T-cell (primary cell): Measurements from ENCODE around the gene KIF5C. TPM values are rescaled to one million over a fixed set of nuclear protein-coding genes. Genes with fewer than 3 reads are reported as not detected.

ENCODE experiments used
- ATAC-seq, 4 experiments: fragments of 200-7000 bp in 3 of 4; fragments of 150-1000 bp in 1 of 4; cut with Tn5 transposase; replicated peaks in 1 of 4; 1 replicate in 3 of 4; 2 replicates in 1 of 4; pipeline ENCODE4 v1.10.0; 2021; ENCODE audit warnings: moderate library complexity in 3 of 4, mild to moderate bottlenecking in 2 of 4, moderate number of reproducible peaks in 1 of 4
- CTCF ChIA-PET, 2 donors: fragments of 300-600 bp; sonication (Branson Sonifier 250); formaldehyde crosslinking; loops; one replicate each; lab custom pipeline; 2022; ENCODE audit warnings: antibody characterized with exemption in 2 of 2; lab: Charles Lee
- POLR2A ChIA-PET, 2 donors: fragments of 300-600 bp; sonication (Branson Sonifier 250); formaldehyde crosslinking; loops; one replicate each; lab custom pipeline; 2022; ENCODE audit warnings: antibody characterized with exemption in 2 of 2; lab: Charles Lee
- DNase-seq, 35 experiments: peaks; one replicate each; pipeline versions ENCODE4 v3.0.0 to v3.0.0-alpha.2; 2013 to 2023
- H3K27ac ChIP-seq: one replicate; pipeline ENCODE4 v1.5.1; 2013; ENCODE audit warnings: low read length
- H3K27me3 ChIP-seq, 2 experiments: replicated peaks in 1 of 2; 1 replicate in 1 of 2; 2 replicates in 1 of 2; pipeline versions ENCODE4 v1.6.1 to v1.7.0; 2013; ENCODE audit warnings: low read length in 1 of 2, mixed read lengths in 1 of 2; ENCODE audit not compliant: control insufficient read depth in 2 of 2, insufficient read depth in 2 of 2; ENCODE audit errors: extremely low read depth in 1 of 2
- H3K36me3 ChIP-seq, 2 donors: 1 replicate in 1 of 2; 2 replicates in 1 of 2; pipeline versions ENCODE4 v1.6.1 to v1.7.0; 2013; ENCODE audit warnings: low read length in 1 of 2; ENCODE audit not compliant: control insufficient read depth in 2 of 2, insufficient read depth in 1 of 2; ENCODE audit errors: extremely low read depth in 1 of 2
- H3K4me1 ChIP-seq, 2 experiments: 1 replicate in 1 of 2; 2 replicates in 1 of 2; pipeline versions ENCODE4 v1.6.1 to v1.7.0; 2013; ENCODE audit warnings: low read length in 2 of 2, mixed read lengths in 1 of 2; ENCODE audit not compliant: insufficient read depth in 2 of 2, control insufficient read depth in 1 of 2; ENCODE audit errors: extremely low read depth in 1 of 2
- H3K4me3 ChIP-seq, 2 donors: 1 replicate in 1 of 2; 2 replicates in 1 of 2; pipeline versions ENCODE4 v1.5.1 to v1.7.0; 2013; ENCODE audit warnings: mild to moderate bottlenecking in 2 of 2, low read length in 1 of 2, moderate library complexity in 1 of 2; ENCODE audit not compliant: control insufficient read depth in 1 of 2; ENCODE audit errors: extremely low read depth in 1 of 2
- H3K9me3 ChIP-seq: 2 replicates; pipeline ENCODE4 v1.7.0; 2013
- H3K27ac Mint-ChIP-seq, 2 donors: one replicate each; pipeline ENCODE4 v1.8.0; 2020 to 2021; ENCODE audit warnings: mild to moderate bottlenecking in 2 of 2, mixed read lengths in 2 of 2
- H3K27me3 Mint-ChIP-seq, 2 donors: one replicate each; pipeline ENCODE4 v1.8.0; 2021 to 2022; ENCODE audit warnings: mixed read lengths in 2 of 2
- H3K36me3 Mint-ChIP-seq: one replicate; pipeline ENCODE4 v1.8.0; 2021; ENCODE audit warnings: mixed read lengths
- H3K4me1 Mint-ChIP-seq, 3 donors: one replicate each; pipeline ENCODE4 v1.8.0; 2020 to 2022; ENCODE audit warnings: mixed read lengths in 3 of 3, mild to moderate bottlenecking in 1 of 3
- H3K4me3 Mint-ChIP-seq, 3 donors: one replicate each; pipeline ENCODE4 v1.8.0; 2020 to 2022; ENCODE audit warnings: mild to moderate bottlenecking in 3 of 3, mixed read lengths in 3 of 3, moderate library complexity in 3 of 3
- H3K9me3 Mint-ChIP-seq, 3 donors: one replicate each; pipeline ENCODE4 v1.8.0; 2020 to 2022; ENCODE audit warnings: mixed read lengths in 3 of 3
- WGBS: methylation state at CpG from one replicate; pipeline ENCODE4 v1.1.5; 2013; ENCODE audit warnings: missing lambda C conversion rate; ENCODE audit not compliant: insufficient coverage; 5-methylcytosine and 5-hydroxymethylcytosine counted together
- total RNA-seq, 35 experiments: library from RNA in 6 of 35; stranded (reverse) in 6 of 35; fragments of 120-200 nt in 1 of 35; gene quantifications; one replicate each; pipeline versions ENCODE4 v1.2.1 to v1.2.4 and lab custom pipeline; 2013 to 2026

KIF5C gene
- total RNA-seq, 5 donors from 2014 or later (not counting 1 experiment from before 2014, with no cell fraction given), result 9.4 to 17.0 (median 14.7) TPM

DNA sequence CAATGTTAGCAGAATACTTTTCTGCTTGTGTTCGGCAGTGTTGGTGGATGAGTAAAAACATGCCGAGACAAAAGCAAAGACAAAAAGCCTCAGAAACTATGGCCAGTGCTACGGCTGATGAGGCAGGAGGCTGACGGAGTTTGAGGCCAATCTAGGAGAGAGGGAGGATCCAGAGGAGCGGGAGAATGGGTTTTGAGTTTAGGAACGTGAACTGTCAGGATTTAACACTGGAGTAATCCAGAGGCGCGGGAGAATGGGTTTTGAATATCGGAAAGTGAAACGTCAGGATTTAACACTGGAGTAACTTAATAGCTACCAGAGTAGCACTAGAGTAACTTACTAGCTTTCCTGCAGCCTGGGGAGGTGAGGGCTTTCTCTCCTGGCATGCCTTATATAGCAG is 200.8 kb downstream of the KIF5C start:
- DNase-seq (no peak), ATAC-seq (no peak)
- Histone ChIP-seq H3K27me3 (peaks cover 2 to 6% of the 10 kb centered on the region in 2 experiments), H3K9me3 (no peaks in the 10 kb centered on the region), H3K36me3 (no peaks in the 10 kb centered on the region), H3K4me3 (no peak overlapping the region), H3K4me1 (no peaks in the 10 kb centered on the region), H3K27ac (no peak overlapping the region)
- ChIA-PET CTCF (no interaction called here), POLR2A (no interaction called here)
- Mint-ChIP-seq H3K4me3 (no peak overlapping the region), H3K27ac (no peak overlapping the region), H3K4me1 (peaks cover 0 to under 1% (median 0%) of the 10 kb centered on the region in 3 donors), H3K36me3 (no peaks in the 10 kb centered on the region), H3K9me3 (no peaks in the 10 kb centered on the region), H3K27me3 (peaks cover 6 to 29% of the 10 kb centered on the region in 2 donors)
- WGBS, result 79% methylated on average over 7 of the region's 10 CpGs

Other genes with a start within 250 kb of the KIF5C start
- 10 to 100 TPM; 54.3 to 84.3 (median 66.9) TPM for gene EPC2, start 230.5 kb upstream of the KIF5C start, total RNA-seq
- not detected for gene LYPD6B, start 163.5 kb downstream of the KIF5C start, total RNA-seq